ENCODE measurements around the gene NR0B2.

GRCh38 chr1:26941311-26941710, 27.5 kb upstream of the NR0B2 start:
- TF ChIP-seq CTCF (conservative IDR thresholded peaks at IDR 0.05) (no peak), ZFX (IDR thresholded peaks at IDR 0.05) (no peak)
